ENCODE results near the gene KCTD11. TPM values are rescaled to one million over a fixed set of nuclear protein-coding genes. Genes with fewer than 3 reads are reported as not detected.

The KCTD11 gene
- total and polyA plus RNA-seq, 10 of the 15 experiments (the other 5 are each of a cell fraction or from before 2014, with no cell fraction given) = 0.05 to 7.3 (median 2.9) TPM

GRCh38 chr17:7341842-7342241 lies 10.1 kb upstream of the KCTD11 start:
- 100% methylated on average over 13 of the region's 13 CpGs for WGBS (ENCODE audit: insufficient coverage, insufficient replicate concordance, low lambda C conversion rate, missing lambda C conversion rate)
- no peak for FAIRE-seq
- RAD21 ChIA-PET (ENCODE audit: unreplicated experiment) = no interaction called here
- Histone ChIP-seq H3K79me2 (ENCODE audit: control insufficient read depth, insufficient read depth, low read length) (peaks cover 22% of the 10 kb centered on the region), H3K9me3 (replicated peaks; ENCODE audit: control insufficient read depth, insufficient read depth, low read length) (no peaks in the 10 kb centered on the region), H3K4me2 (ENCODE audit: control insufficient read depth, insufficient read depth) (no peak overlapping the region), H3K4me3 (no peak overlapping the region), H3K27me3 (replicated peaks in 1 of 2; ENCODE audit: control insufficient read depth in 2 of 2, insufficient read depth in 2 of 2, low read length in 1 of 2) (no peaks in the 10 kb centered on the region), H3K4me1 (ENCODE audit: control insufficient read depth, insufficient read depth, low read length) (peaks cover 3% of the 10 kb centered on the region; the same call in 1 of the 2 replicates), H3K9ac (ENCODE audit: control insufficient read depth, insufficient read depth, low read length) (no peak overlapping the region), H2AFZ (ENCODE audit: control insufficient read depth, low read depth, low read length) (no peak overlapping the region), H4K20me1 (ENCODE audit: control insufficient read depth, insufficient read depth) (no peaks in the 10 kb centered on the region), H3K36me3 (ENCODE audit: control insufficient read depth in 2 of 2, insufficient read depth in 2 of 2, low read length in 1 of 2) (peaks cover 17 to 46% of the 10 kb centered on the region in 2 experiments), H3K27ac (ENCODE audit: control insufficient read depth, insufficient read depth) (no peak overlapping the region)
- no peak for DNase-seq (ENCODE audit: low read depth, low spot score)
- TF ChIP-seq NFYB (IDR thresholded peaks at IDR 0.05; ENCODE audit: insufficient read depth, low read depth, low read length) (no peak), HDAC2 (IDR thresholded peaks at IDR 0.05) (no peak), DPF2 (IDR thresholded peaks at IDR 0.05) (no peak), RCOR1 (conservative IDR thresholded peaks at IDR 0.05; ENCODE audit: low read depth, low read length) (no peak), SPI1 (IDR thresholded peaks at IDR 0.05; ENCODE audit: borderline replicate concordance, insufficient read depth, low read depth, low read length) (no peak), MYB (IDR thresholded peaks at IDR 0.05; ENCODE audit: borderline replicate concordance, low read depth, low read length) (no peak)
- TF ChIP-seq, protein P1, sequence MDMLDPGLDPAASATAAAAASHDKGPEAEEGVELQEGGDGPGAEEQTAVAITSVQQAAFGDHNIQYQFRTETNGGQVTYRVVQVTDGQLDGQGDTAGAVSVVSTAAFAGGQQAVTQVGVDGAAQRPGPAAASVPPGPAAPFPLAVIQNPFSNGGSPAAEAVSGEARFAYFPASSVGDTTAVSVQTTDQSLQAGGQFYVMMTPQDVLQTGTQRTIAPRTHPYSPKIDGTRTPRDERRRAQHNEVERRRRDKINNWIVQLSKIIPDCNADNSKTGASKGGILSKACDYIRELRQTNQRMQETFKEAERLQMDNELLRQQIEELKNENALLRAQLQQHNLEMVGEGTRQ (IDR thresholded peaks at IDR 0.05; ENCODE audit: borderline replicate concordance, low read depth, low read length) = no peak
- TF ChIP-seq, protein P2, sequence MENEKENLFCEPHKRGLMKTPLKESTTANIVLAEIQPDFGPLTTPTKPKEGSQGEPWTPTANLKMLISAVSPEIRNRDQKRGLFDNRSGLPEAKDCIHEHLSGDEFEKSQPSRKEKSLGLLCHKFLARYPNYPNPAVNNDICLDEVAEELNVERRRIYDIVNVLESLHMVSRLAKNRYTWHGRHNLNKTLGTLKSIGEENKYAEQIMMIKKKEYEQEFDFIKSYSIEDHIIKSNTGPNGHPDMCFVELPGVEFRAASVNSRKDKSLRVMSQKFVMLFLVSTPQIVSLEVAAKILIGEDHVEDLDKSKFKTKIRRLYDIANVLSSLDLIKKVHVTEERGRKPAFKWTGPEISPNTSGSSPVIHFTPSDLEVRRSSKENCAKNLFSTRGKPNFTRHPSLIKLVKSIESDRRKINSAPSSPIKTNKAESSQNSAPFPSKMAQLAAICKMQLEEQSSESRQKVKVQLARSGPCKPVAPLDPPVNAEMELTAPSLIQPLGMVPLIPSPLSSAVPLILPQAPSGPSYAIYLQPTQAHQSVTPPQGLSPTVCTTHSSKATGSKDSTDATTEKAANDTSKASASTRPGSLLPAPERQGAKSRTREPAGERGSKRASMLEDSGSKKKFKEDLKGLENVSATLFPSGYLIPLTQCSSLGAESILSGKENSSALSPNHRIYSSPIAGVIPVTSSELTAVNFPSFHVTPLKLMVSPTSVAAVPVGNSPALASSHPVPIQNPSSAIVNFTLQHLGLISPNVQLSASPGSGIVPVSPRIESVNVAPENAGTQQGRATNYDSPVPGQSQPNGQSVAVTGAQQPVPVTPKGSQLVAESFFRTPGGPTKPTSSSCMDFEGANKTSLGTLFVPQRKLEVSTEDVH (IDR thresholded peaks at IDR 0.05; ENCODE audit: low read depth, partially characterized antibody) = no peak
- CTCF ChIA-PET = interaction anchor here (6.7 kb wide), 1 partner anchor 14 kb away, joined by 49 read pairs; the partner anchor contains the start of gene NEURL4
- POLR2A ChIA-PET = interaction anchor here (1.6 kb wide), 1 partner anchor 11 kb away, joined by 11 read pairs; no protein-coding TSS in a partner anchor
- SMC1A ChIA-PET (ENCODE audit: uncharacterized antibody, unreplicated experiment) = interaction anchor here (1.0 kb wide), 1 partner anchor 148 kb away, joined by 3 read pairs; no protein-coding TSS in a partner anchor
- in situ Hi-C loops (cut with MboI) (no loop called here), intact Hi-C loops (cut with micrococcal nuclease; ENCODE audit: unreplicated experiment) (no loop called here)
- ATAC-seq = no peak
- no TSS peak for BruUV-seq (replicated peaks)

Measured in GM12878 (cell line).